DMS53 treated with DMSO at 0.1 percent for 48 hours (cell line): Measurements from ENCODE around the gene FAM118A.
"Not testable (repeated sequence)": the region's sequence is repeated elsewhere in the genome, so short reads cannot be mapped to it uniquely, and the experiment has no call there.

ENCODE experiments used
- DNase-seq: peaks from one replicate; lab custom pipeline; 2025; ENCODE audit not compliant: unreplicated experiment; lab: John Stamatoyannopoulos, UW

FAM118A gene

GRCh38 chr22:45308957-45309421 lies 745 bp upstream of the FAM118A start:
- DNase-seq = no peak

GRCh38 chr22:45310331-45310976 lies 720 bp downstream of the FAM118A start:
- no peak for DNase-seq

- no peak for DNase-seq
Observed at GRCh38 chr22:45310977-45311531, 1.3 kb downstream of the FAM118A start.

GRCh38 chr22:45312415-45312814 lies 2.7 kb downstream of the FAM118A start:
- no peak for DNase-seq

GRCh38 chr22:45312856-45313255 lies 3.1 kb downstream of the FAM118A start:
- no peak for DNase-seq

GRCh38 chr22:45314054-45314721 lies 4.5 kb downstream of the FAM118A start:
- DNase-seq = no peak

GRCh38 chr22:45314786-45315185 lies 5.1 kb downstream of the FAM118A start:
- DNase-seq = no peak

- no peak for DNase-seq
Observed at GRCh38 chr22:45316796-45317526, 7.2 kb downstream of the FAM118A start.

- DNase-seq = no peak
Observed at GRCh38 chr22:45317551-45318167, 7.9 kb downstream of the FAM118A start.

GRCh38 chr22:45318168-45318557 lies 8.4 kb downstream of the FAM118A start:
- peak; percentile 14 for DNase-seq

GRCh38 chr22:45318558-45319323 lies 9.0 kb downstream of the FAM118A start:
- no peak for DNase-seq

- no peak for DNase-seq
Observed at GRCh38 chr22:45319324-45319685, 9.6 kb downstream of the FAM118A start.

GRCh38 chr22:45320357-45320976 lies 10.7 kb downstream of the FAM118A start:
- no peak for DNase-seq

GRCh38 chr22:45321827-45322226 lies 12.1 kb downstream of the FAM118A start:
- DNase-seq = no peak

GRCh38 chr22:45322873-45323525 lies 13.3 kb downstream of the FAM118A start:
- no peak for DNase-seq

GRCh38 chr22:45323695-45324094 lies 14.0 kb downstream of the FAM118A start:
- no peak for DNase-seq

- DNase-seq = no peak
Observed at GRCh38 chr22:45324311-45324711, 14.6 kb downstream of the FAM118A start.

- not testable (repeated sequence) for DNase-seq
Observed at GRCh38 chr22:45328261-45328660, 18.5 kb downstream of the FAM118A start.

GRCh38 chr22:45328822-45329529 lies 19.2 kb downstream of the FAM118A start:
- no peak for DNase-seq
